GM19372 (cell line): Measurements from ENCODE around the gene BCL11B.

Source experiments
- ATAC-seq: cut with Tn5 transposase; IDR thresholded peaks from one replicate; pipeline ENCODE4 v1.9.1; 2021; ENCODE audit warnings: mild to moderate bottlenecking, low read depth, moderate library complexity; ENCODE audit not compliant: unreplicated experiment

Gene BCL11B

DNA sequence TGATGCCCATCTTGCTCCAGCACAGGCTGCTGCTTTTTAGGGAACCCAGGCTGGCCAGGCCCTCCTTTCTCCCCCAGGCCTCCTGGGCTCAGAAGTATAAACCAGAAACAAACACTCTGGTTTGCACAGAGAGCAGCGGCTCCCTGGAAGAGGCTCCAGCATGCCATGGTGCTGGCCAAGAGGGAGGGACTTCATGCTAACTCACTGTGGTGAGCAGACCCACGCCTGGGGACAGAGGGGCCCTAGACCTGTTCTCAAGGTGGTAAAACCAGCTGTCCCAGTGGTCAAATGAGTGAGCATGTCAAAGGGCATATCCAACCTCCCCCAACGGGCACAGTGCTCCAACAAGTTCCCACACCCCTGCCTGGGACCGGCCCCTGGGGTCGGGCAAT, 15.5 kb downstream of the BCL11B start:
- ATAC-seq = no peak

GRCh38 chr14:99255621-99256482, 16.1 kb downstream of the BCL11B start:
- no peak for ATAC-seq

- no peak for ATAC-seq
These were observed 17.5 kb downstream of the BCL11B start for GRCh38 chr14:99254328-99255009.

- ATAC-seq = no peak
These were observed 18.1 kb downstream of the BCL11B start for GRCh38 chr14:99253890-99254289.

GRCh38 chr14:99252940-99253868, 18.8 kb downstream of the BCL11B start:
- ATAC-seq = no peak

DNA sequence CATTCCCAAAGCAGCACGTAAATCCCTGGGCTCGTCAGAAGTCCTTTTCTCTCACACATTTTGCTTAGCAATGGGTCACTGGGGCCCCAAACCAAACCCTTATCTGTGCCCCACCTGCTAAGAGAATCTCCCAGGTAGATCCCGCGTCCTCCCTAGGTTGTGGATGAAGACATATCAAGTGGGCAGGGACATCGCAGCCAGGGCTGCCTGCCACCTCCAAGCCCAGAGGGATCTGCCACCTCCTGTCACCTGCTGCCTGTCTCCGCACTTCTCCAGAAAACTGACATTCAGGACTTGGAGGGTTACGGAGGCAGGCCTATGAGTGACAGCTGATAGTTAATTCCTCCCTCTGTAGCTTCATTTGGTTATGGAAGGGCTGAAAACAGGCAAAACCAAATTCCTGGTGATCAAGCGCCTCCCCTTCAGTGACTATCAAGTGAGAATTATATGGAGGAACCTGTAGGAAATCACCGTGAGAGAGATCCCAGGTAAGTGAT, 19.5 kb downstream of the BCL11B start:
- no peak for ATAC-seq

- ATAC-seq = no peak
These were observed 20.3 kb downstream of the BCL11B start for GRCh38 chr14:99251721-99252120.

DNA sequence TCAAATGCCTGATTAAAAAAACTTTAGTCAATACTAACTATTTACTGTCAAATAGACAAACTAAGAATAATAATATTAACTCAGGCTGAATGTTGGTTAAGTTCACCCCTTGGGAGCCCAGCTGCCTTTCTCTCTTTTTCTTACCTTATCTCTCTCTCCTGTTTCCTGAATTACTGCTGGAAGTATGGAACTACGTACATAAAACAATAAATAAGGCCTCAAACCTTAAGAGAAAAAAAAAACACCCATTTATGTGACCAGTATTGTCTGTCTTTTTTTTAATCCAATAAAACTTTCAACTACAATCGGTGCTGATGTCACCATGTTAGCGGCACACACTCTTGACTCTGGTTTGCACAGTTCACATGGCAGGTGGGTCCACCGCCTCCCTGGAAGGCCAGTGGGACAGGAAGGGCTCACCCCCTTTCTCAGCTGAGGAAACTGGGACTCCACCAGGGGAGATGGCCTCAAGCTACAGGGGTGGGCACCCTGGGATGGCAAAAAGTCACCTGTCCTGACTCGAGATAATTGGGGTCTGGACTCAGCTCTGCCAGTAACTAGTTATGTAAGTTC, 21.3 kb downstream of the BCL11B start:
- ATAC-seq = no peak

DNA sequence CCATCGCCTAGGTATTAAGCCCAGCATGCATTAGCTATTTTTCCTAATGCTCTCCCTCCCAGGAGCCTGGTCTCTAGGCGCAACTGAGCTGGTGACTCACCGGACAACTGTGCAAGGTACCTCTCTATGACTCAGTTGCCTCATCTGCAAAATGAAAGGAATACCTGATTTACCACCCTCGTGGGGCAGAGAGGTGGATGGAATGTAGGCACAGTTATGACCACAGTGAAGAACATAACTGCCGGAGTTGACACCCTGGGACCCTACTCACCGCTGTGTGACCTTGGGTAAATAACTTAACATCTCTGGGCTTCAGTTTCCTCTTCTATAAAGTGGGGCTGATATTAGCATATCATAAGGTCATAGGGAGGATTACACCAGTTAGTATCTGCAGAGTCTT, 22.6 kb downstream of the BCL11B start:
- no peak for ATAC-seq

- ATAC-seq = no peak
These were observed 23.2 kb downstream of the BCL11B start for GRCh38 chr14:99248761-99249171.

GRCh38 chr14:99247772-99248171, 24.2 kb downstream of the BCL11B start:
- no peak for ATAC-seq

GRCh38 chr14:99247101-99247729, 24.8 kb downstream of the BCL11B start:
- ATAC-seq = no peak

- ATAC-seq = no peak
These were observed 25.4 kb downstream of the BCL11B start for GRCh38 chr14:99246536-99247097.

DNA sequence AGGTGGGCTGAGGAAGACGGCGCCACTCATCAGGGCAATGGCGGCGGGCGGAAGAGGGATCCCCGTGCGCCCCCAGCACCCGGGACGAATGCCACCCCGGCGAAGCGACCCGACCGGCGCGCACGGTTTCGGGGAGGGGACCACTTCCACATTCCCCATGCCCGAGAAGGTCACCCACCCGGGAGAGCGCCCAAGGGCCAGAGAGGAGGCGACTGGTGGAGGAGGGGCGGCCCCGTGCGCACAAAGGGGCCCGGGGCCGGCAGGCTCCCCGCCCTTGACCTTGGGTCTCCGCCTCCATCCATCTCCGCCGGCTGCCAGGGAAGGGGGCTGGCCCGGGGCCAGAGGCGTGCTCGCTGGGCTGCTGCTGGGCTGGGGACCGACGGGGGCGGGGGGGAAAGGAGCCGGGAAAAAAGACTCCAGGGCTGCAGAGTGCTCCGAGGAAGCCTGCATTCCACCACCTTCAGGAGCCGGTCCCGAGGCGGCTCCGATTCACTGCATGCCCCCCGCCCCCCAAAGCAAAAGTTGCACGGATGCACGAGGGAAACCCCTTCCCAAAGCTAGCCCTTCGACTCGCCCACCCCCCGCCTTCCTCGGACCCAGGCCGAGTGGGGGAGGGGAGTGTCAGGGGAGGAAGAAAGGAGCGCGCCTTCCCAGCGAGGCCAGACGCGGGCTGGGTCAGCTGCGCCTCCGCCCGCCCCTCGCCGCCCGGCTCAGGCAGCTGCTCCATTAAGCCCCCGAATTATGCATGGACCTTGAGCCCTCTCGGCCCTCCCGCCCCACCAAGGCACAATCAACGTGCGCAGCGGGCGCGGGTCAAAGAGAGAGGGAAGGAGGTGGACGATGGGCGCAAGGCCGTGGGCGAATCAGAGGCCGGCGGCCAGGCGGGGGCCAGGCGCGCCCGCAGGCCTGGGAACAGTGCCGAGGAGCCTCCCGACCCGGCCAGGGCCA, 26.2 kb downstream of the BCL11B start:
- no peak for ATAC-seq

DNA sequence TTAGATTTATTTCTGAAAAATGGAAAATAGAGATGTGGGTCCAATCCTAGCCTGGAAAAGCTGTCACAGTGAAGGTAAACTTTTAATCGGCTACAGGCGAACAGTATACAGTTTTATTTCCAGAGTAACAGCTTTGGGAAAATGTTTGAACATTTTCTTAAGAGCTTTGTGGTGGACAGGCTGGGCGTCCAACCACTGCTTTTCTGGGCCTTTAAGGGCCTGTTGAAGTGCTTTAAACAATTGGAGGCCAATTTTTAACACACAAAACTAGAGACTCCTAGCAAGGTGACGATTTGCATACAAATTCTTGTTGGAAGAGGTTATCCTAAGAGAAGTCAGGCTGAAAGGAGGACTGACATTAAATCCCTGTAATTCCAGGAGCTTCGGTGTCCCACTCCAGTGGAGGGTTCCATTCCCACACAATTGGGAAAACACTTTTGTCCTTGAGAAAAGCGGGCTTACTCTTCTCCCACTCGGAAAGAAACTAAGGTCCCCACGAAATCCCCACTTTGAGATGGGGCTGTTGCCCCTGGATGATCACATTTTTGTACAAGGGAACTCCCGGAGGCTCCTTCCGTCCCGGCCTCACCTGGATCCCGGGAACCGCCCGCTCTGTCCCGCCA, 26.9 kb downstream of the BCL11B start:
- ATAC-seq = no peak

- no peak for ATAC-seq
These were observed 27.6 kb downstream of the BCL11B start for GRCh38 chr14:99244367-99244901.

- no peak for ATAC-seq
These were observed 28.9 kb downstream of the BCL11B start for GRCh38 chr14:99242816-99243721.
